GM19463 (cell line): ENCODE measurements around the gene TENT5D.
"Not testable (repeated sequence)": the region's sequence is repeated elsewhere in the genome, so short reads cannot be mapped to it uniquely, and the experiment has no call there.

Experiments
- ATAC-seq: cut with Tn5 transposase; IDR thresholded peaks from one replicate; pipeline ENCODE4 v1.9.1; 2021; ENCODE audit warnings: mild to moderate bottlenecking, moderate library complexity; ENCODE audit not compliant: unreplicated experiment

The TENT5D gene

GRCh38 chrX:80420147-80420546, at the start of gene TENT5D:
TSS of gene TENT5D (plus strand) at chrX:80420447. CDS start at chrX:80442540, 22,093 bp downstream.
- no peak for ATAC-seq

- ATAC-seq, result not testable (repeated sequence)
Measured at GRCh38 chrX:80385651-80386050, 34.6 kb upstream of the TENT5D start.

- no peak for ATAC-seq
Measured at GRCh38 chrX:80388206-80388605, 32.0 kb upstream of the TENT5D start.

- ATAC-seq, result no peak
Measured at GRCh38 chrX:80412042-80412441, 8.2 kb upstream of the TENT5D start.

- ATAC-seq, result no peak
Measured at GRCh38 chrX:80423000-80423399, 2.8 kb downstream of the TENT5D start.

- ATAC-seq, result no peak
Measured at GRCh38 chrX:80423744-80424143, 3.5 kb downstream of the TENT5D start.

- ATAC-seq, result no peak
Measured at GRCh38 chrX:80430826-80431504, 10.7 kb downstream of the TENT5D start.

GRCh38 chrX:80431505-80431832, 11.2 kb downstream of the TENT5D start:
- no peak for ATAC-seq

GRCh38 chrX:80432441-80432840, 12.2 kb downstream of the TENT5D start:
- ATAC-seq, result no peak

GRCh38 chrX:80432863-80433262, 12.6 kb downstream of the TENT5D start:
- no peak for ATAC-seq

GRCh38 chrX:80468166-80468565, 47.9 kb downstream of the TENT5D start:
- not testable (repeated sequence) for ATAC-seq

- ATAC-seq, result no peak
Measured at GRCh38 chrX:80471582-80471981, 51.3 kb downstream of the TENT5D start.

- ATAC-seq, result no peak
Measured at GRCh38 chrX:80485543-80485942, 65.3 kb downstream of the TENT5D start.

GRCh38 chrX:80486299-80486698, 66.1 kb downstream of the TENT5D start:
- ATAC-seq, result no peak

- ATAC-seq, result no peak
Measured at GRCh38 chrX:80489166-80489565, 68.9 kb downstream of the TENT5D start.
